Neural progenitor cell (in vitro differentiated cells): Measurements from ENCODE around the gene DLG2.
"Not testable (repeated sequence)": the region's sequence is repeated elsewhere in the genome, so short reads cannot be mapped to it uniquely, and the experiment has no call there.

ENCODE experiments used
- EZH2phosphoT487 ChIP-seq: fragments of 200-600 bp; sonication (generic); IDR thresholded peaks from 2 replicates; pipeline ENCODE4 v1.6.1; 2017; ENCODE audit warnings: antibody characterized with exemption
- TF ChIP-seq, protein P1 (sequence below): fragments of 200-600 bp; sonication (generic); IDR thresholded peaks from 2 replicates; pipeline ENCODE4 v1.5.1; 2017; ENCODE audit warnings: antibody characterized with exemption, mild to moderate bottlenecking

DNA sequence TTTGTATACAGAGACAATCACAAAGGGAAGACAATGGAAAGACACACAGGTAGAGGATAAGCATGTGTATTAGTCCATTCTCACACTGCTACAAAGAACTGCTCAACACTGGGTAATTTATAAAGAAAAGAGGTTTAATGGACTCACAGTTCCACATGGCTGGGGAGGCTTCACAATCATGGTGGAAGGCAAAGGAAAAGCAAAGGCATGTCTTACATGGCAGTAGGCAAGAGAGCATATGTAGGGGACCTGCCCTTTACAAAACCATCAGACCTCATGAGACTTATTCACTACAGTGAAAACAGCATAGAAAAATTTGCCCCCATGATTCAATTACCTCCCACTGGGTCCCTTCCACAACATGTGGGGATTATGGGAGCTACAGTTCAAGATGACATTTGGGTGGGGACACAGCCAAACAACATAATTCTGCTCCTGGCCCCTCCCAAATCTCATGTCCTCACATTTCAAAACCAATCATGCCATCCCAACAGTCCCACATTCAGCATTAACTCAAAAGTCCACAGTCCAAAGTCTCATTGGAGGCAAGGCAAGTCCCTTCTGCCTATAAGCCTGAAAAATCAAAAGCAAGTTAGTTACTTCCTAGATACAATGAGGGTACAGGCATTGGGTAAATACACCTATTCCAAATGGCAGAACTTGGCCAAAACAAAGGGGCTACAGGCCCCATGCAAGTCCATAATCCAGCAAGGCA lies 44.0 kb upstream of the DLG2 start:
- TF ChIP-seq, protein P1, sequence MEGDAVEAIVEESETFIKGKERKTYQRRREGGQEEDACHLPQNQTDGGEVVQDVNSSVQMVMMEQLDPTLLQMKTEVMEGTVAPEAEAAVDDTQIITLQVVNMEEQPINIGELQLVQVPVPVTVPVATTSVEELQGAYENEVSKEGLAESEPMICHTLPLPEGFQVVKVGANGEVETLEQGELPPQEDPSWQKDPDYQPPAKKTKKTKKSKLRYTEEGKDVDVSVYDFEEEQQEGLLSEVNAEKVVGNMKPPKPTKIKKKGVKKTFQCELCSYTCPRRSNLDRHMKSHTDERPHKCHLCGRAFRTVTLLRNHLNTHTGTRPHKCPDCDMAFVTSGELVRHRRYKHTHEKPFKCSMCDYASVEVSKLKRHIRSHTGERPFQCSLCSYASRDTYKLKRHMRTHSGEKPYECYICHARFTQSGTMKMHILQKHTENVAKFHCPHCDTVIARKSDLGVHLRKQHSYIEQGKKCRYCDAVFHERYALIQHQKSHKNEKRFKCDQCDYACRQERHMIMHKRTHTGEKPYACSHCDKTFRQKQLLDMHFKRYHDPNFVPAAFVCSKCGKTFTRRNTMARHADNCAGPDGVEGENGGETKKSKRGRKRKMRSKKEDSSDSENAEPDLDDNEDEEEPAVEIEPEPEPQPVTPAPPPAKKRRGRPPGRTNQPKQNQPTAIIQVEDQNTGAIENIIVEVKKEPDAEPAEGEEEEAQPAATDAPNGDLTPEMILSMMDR, result not testable (repeated sequence)
- TF ChIP-seq EZH2phosphoT487, result not testable (repeated sequence)
